GM19023 (cell line): ENCODE results near the gene NEURL1B.
"Not testable (repeated sequence)": the region's sequence is repeated elsewhere in the genome, so short reads cannot be mapped to it uniquely, and the experiment has no call there.

Experiments used
- ATAC-seq: cut with Tn5 transposase; IDR thresholded peaks from one replicate; pipeline ENCODE4 v1.9.1; 2021; ENCODE audit warnings: mild to moderate bottlenecking, moderate library complexity; ENCODE audit not compliant: unreplicated experiment

NEURL1B gene

DNA sequence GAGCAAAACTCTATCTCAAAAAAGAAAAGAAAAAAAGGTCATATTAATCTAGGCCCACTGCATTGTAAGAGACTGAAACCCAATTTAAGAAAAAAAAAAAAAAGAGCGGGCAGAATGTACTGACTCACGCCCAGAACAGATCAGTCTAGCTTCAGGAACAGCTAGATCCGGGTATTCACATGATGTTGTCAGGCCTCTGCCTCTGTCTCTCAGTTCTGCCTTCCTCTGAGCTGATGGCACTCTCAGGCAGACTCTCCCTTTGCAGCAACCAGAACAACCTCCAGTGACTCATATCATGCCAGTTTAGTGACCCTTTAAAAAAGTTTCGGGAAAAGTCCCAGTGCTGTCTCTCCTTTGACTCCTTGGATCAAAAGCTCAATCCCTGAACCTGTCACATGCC lies 53.0 kb downstream of the NEURL1B start:
- no peak for ATAC-seq

DNA sequence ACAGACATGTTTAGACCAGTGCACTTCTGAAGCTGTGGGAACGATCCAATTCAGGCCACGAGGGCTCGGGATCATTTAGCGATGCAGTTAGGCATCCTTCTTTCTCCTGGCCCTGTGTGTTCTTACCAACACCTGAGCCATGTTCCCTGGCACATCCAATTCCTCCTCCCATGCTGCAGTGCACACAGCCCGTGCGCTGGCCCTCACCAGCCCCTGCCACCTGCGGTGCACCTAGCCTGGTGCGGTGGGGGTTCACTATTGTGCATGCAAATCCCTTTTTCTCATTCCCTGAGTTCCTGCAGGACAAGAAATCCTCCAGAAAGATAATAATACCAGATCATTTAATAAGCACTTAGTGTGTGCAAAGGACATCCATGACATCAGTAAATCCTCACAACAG lies 53.5 kb downstream of the NEURL1B start:
- no peak for ATAC-seq

DNA sequence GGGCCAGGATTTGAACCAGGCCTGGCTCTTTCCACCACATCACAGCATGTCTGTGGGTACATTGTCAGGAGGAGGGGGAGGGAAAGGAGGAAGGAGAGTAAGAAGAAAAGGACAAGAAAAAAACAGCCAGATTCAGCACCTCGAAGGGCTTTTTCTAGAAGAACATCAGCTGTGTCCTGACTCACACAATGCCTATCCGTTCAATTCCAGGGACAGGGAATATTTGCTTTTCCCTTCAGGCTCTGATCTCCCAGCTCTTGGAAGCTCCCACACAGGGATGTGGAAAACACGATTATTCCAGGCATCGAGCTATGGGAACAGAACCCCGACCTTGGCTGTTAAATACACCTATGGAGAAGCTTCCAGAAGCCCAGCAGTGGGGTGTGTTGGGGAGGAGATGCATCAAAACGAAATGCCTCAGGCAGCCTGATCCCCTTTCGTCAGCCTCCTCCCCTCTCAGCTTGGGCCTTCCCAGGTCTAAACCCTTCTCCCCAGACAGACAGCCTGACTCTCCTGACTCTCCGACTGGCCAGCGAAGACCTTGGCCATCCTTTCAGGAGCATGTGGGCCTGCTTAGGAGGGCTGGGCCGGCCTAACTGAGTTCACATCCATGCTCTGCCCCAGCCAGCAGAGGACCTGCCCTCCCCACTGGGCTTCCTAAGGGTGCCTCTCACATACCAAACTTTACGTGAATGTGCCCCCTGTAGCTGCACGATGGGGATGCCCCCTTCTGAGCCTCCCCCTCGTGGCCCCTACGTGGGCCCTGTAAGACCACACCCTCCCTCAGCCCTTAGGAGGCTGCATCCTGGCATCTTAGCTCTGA lies 54.4 kb downstream of the NEURL1B start:
- ATAC-seq = no peak

DNA sequence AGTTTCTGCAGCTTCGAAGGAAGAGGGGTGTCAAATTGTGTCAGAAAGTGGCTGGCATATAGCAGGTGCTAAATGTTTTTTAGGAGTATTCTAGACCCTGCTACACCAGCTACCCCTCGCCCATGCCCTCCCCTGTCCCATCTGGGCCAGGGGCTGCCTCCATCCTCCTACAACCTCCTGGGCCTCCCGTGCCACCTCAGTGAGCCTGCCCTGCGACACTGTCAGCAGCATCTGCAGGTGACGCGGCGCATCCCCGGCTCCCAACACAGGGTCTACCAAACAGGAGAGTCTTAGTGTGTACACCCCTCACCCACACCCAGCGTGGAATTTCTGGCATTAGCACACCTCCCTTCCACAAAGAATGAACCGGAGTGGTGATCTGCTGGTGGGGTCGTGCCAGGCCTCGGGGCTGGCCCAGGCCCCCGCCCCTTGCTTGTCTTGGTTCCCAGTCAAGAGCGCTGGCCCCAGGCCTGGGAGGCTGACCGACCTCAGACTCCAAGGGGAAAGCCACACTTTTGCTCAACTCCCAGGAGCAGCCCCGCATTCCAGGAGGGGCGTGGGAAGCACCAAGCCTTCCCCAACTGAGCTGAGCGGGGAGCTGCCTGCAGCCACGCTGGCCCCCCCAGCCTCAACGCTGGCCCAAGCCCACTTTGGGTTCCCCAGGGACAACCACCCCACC lies 55.2 kb downstream of the NEURL1B start:
- ATAC-seq = no peak

DNA sequence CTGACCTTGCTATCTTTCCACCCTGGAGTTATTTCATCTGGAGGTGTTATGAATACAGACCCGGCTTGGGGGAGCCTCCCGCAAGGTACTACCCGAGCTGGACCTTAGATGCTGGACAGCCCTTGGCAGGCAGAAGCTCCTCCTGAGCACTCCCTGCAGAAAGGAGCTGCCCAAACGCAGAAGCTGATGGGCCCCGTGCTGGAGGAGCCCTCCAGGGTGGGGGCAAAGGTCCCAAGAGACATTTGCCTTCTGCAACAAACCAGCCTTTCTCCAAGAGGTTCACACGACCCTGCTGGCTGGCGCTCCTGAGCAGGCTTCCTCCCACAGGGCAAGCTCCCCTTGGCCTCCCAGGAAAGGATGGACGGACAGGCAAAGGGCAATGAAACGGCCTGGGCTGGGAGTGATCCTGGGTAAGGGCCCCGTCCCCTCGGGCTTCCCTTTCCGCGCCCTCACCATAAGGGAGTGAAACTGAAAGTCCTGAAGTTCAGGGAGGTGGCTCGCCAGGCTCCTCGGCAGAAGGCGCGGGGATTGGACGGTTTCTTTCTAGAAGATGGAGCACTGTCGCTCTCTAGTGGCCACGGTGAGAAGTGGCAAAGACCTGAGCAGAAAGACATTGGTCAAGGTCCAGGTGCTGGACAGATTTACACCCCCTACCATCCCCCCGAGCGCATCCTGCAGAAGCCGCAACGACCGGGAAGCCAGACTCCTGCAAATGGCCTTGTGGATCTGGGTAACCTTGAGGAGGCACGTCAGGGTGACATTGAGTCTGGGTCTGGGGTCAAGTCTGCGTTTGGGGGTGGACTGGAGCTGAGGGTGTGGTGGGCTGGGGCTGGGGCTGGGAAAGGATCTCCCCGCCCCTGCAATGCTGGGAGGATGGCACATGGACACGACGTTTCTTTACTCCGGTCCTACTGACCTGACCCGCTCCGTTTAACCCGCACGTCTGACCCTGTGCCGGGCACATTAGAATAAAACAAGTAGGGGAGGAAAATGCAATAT lies 56.4 kb downstream of the NEURL1B start:
- ATAC-seq = peak; percentile 77

DNA sequence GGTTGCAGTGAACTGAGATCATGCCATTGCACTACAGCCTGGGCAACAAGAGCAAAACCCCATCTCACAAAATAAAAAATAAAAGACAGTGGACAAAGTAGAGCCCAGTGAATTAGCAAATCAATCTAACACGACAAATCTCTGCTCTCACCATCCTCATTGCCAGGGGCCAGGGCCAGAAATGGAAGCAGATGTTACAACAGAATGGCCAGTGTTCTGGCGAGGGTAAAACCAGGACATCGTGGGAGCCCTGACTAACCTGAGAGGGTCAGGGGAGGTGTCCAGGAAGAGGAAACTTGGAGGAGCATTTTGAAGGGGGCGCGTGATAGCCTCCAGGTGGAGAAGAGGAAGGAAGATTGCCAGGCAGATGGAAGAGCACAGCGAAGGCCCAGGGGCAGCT lies 58.4 kb downstream of the NEURL1B start:
- no peak for ATAC-seq

DNA sequence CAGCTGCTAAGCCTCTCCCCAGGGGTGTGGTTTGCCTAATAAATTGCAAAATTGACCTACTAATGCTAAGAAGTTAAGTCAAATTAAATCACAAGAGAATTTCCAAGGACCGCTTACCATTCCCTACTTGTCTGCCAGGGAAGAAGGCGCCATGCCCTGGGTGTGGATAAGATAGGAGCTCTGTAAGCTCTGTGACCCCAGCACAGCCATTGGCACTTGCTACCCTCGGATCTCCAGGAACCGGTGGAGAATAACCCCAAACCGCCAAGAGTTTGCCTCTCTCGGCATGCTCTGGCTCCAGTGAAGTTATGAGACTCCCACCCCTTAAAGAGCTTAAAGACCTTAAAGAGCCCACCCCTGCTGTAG lies 58.9 kb downstream of the NEURL1B start:
- no peak for ATAC-seq

DNA sequence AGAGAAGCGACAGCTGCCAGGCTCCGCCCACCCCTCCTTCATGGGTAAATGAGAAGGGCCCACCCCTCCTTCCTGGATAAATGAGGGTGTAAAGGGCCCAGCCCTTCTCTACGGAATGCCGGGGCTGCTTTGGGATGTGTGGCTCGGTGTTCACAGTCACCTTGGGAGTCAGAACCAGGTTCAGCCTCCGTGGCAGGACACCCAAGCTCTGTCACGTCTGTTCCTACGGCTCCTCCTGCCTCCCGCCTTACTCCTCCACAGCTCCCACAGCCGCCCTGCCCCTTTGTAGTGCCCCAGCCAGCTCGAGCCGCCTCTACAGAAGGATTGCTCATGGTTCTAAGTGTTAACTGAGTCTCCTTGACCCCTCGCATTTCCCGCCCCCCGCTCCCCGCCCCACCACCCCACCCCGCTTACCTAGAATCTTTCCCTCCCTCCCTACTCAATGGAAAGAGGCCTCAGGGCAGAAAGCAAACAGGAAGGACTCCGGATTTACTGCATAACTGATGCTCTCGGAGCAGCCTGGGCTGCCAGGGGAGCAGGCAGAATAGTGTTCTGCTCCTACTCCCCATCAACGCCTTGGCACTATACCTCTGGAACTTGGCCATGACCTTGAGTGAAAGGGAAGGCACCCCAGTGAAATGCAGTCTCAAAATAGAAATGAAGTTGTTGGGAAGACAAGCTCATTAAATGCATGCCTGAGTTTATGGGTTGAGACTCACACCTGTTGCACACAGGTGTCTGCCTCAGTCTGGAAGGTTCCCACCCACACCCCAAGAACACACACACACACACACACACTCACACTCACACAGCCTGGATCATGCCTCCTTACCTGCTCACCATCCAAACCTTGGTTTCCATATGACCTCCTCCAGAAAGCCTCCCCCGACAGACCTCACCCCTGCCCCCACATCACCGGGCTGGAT lies 59.6 kb downstream of the NEURL1B start:
- ATAC-seq = no peak

DNA sequence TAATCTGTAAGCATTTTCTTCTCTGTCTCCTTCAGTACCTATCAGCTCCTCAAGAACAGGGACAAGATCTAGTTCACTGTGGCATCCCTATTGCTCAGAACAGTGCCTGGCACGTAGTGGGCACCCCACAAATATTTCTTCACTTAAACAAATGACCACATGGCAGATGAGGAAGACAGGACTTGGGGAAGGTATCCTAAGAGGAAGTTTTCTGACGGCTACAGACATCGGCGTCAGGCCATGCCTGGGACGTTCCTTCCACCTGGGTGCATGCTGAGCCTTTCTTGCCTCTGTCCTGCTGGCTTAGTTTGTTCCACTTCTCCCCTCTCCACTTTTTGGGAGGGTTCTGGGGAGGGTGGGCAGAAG lies 60.2 kb downstream of the NEURL1B start:
- no peak for ATAC-seq

DNA sequence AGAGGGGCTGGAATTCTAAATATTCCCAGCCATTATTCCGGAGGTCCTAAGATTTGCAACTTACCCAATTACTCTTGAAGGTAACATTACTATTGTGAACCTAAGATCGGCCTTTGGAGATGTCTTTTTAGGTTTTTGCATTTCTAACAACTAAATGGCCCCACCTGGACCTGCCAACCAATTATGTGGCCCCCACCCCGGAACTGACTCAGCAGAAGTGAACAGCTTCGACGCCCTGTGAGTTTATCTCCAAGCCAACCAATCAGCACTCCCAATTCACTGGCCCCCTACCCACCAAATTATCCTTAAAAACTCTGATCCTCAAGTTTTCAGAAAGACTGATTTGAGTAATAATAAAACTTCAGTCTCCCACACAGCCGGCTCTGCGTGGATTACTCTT lies 62.9 kb downstream of the NEURL1B start:
- ATAC-seq = no peak

DNA sequence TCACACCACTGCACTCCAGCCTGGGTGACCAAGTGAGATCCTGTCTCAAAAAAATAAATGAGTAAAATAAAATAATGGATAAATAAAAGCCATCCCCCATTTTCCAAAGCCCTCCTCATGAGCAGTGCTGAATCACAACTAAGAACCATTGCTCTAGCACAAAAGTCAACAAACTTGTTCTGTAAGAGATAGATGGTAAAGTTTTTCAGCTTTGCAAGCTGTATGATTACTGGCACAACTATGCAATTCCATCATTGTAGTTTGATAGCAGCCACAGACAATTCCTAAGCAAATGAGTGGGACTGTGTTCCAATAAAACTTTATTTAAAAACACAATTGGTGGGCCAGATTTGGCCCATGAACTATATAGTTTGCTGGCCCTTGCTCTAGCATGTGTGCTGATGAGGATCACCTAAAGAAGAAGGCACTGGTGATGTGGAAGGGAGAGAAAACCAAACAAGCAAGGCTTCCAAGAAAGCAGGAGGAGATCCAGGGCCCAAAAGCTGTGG lies 64.6 kb downstream of the NEURL1B start:
- ATAC-seq = no peak

DNA sequence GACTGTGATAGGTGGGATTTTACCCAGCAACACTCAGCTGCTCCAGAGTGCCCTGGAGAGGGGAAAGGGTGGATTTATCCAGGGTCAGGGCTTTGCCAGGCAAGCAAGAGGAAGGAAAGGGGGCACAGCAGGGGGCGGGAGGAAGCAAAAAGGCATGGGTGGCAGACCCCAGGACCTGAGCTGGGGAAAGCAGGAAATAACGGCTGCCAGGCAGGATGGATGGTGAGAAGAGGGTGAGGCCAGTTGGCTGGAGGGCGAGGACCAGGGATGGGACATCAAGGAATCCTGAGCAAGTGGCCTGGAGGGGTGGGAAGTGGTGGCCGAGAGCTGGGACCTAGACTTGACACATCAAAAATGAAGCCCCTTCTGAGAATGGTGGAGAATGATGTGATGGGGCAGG lies 65.7 kb downstream of the NEURL1B start:
- no peak for ATAC-seq

DNA sequence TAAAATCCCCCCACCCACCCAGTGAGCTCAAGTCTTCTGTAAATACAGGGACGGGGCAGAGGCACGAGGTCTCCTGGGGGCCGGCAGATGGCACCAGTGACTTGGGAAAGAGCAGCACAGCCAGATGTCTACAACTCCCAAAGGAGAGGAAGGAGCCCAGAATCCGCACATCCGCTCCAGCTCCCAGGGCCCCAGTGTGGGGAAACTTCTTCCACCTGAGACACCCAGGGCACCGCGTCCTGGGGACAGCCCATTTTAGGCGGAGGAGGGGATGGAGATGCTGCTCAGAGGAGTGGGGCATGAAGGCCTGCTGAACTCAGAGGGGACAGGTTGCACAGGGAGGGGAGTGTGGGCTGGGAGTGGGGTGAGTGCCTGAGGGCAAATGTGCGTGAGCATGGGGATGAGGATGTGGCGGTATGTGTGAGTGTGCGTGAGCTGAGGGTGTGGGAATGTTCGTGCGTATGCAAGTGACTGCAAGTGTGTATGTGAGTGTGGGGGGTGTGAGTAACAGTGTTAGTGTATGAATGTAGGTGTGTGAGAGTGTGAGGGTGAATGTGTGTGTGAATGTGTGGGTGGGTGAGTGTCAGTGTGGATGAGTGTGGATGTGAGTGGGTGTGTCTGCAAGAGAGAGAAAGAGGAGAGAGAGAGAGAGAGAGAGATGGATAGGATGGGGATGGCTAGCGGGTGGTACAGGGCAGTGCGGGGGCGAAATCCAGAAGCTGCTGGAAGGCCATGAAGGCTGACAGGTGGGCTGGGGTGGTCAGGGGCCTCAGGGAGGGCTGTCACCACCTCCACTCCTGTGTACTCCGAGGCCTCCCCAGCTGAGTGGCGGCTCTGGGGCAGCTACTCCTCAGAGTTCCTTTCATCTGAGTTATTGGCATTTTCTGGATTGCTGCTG lies 66.5 kb downstream of the NEURL1B start:
- ATAC-seq = no peak

DNA sequence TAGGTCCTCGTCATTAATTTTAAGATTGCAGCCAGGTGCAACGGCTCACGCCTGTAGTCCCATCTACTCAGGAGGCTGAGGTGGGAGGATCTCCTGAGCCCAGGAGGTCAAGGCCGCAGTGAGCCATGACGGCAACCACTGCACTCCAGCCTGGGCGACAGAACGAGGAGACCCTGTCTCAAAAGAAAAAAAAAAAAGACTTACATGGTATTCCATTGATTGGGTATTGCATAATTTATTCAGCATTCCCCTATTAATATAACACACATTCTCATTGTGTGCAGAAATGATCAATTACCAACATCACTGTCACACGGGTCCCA lies 67.1 kb downstream of the NEURL1B start:
- ATAC-seq = no peak

DNA sequence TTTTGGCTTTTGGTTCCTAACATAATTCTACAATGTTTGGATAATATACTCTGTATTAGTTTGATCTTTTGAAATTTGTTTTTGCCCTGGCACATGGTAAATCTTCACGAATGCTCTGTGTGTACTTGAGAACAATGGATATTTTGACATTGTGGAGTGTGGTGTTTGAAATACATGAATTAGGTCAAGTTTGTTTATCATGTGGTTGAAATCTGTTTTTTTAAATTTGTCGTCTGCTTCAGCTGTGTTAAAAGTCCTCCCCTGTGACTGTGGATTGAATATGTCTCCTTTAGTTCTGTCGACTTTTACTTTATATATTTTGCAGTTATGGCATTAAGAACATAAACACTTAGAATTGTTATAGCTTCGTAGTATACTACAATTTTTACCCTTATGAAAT lies 69.6 kb downstream of the NEURL1B start:
- no peak for ATAC-seq

DNA sequence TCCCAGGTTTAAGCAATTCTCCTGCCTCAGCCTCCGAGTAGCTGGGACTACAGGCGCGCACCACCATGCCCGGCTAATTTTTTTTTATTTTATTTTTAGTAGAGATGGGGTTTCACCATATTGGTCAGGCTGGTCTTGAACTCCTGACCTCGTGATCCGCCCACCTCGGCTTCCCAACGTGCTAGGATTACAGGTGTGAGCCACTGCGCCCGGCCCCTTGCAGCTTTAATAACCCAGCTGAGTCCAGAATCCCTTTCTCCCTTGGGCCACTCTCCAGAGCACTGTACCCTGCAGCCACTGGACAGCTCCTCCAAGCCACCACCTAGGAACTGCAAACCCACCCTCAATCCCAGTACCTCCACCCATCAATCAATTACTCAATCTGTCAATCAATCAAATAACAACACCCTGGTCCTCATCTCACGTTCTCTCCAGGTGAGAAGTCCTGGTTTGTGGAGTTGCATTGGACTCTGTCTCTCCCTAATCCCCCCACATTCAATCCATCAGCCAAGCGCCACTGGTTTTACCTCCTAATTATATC lies 70.3 kb downstream of the NEURL1B start:
- not testable (repeated sequence) for ATAC-seq

DNA sequence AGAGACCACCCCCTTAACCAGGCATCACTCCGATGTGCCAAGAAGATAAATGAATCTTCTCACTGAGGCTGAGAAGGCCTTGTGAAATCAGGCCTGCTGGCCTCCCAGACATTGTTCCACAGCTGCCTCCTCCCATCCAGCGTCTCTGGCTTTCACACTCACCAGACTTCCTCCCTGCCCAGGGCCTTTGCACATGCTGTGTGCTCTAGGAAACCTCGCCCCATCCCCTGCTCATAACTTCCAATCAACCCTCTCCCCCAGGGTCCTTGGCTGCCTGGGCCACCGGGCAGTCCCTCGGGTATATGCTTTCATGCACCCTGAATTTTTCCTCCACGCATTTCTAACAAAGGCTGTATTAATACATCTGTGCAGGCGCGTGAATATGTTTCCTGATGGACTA lies 71.5 kb downstream of the NEURL1B start:
- ATAC-seq = no peak

DNA sequence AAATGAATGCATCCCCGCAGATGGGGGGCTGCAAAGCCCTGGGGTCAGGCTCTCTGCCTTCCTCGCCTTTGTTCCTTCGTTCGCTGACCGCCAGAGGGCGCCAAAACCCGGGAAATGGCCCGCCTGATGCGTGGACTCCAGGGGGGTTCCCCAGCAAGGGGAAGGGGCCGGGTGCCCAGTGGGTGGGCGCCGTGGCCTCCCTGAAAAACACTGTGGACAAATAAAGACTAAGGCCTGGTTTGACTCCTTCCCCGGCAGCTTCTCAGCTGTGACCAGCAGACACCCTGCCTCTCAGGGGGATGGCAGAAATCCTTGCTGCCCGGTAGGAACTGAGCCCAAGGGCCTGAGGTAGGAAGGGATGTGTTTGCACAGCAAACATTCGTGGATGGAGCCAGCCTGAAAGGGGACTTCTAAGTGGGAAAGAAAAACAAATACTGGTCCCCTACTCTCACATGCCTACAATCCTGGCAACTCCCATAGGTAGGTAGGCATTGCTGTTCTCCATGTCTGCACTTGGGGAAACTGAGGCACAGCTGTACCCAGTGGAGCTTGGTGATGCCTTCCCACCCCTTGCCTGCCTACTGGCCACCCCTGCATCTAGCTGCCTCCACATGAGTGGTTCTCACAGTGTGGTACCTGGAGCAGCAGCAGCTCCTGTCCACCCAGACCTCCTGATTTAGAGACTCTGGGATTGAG lies 72.2 kb downstream of the NEURL1B start:
- peak; percentile 50 for ATAC-seq
